Activated T-cell treated with anti-CD3 and anti-CD28 coated beads, Interleukin-2, amount 50 U/mL, for 4 hours (primary cell): ENCODE measurements around the gene ZNF23. TPM values are rescaled to one million over a fixed set of nuclear protein-coding genes. Genes with fewer than 3 reads are reported as not detected.

ENCODE experiments used
- ATAC-seq, 2 donors: fragments of 200-7000 bp; cut with Tn5 transposase; one replicate each; pipeline ENCODE4 v1.10.0; 2021
- DNase-seq: peaks from one replicate; pipeline ENCODE4 v3.0.0-alpha.2; 2020
- H3K27me3 Mint-ChIP-seq: one replicate; pipeline ENCODE4 v1.8.0; 2021; ENCODE audit warnings: low read depth, mixed read lengths
- H3K36me3 Mint-ChIP-seq: one replicate; pipeline ENCODE4 v1.8.0; 2022; ENCODE audit warnings: mixed read lengths; ENCODE audit not compliant: insufficient read depth
- H3K4me1 Mint-ChIP-seq: one replicate; pipeline ENCODE4 v1.8.0; 2021; ENCODE audit warnings: low read depth, mixed read lengths
- H3K4me3 Mint-ChIP-seq: one replicate; pipeline ENCODE4 v1.8.0; 2021; ENCODE audit warnings: mild to moderate bottlenecking, moderate library complexity, mixed read lengths
- H3K9me3 Mint-ChIP-seq: one replicate; pipeline ENCODE4 v1.8.0; 2021; ENCODE audit warnings: mixed read lengths
- total RNA-seq, 3 donors: library from RNA; stranded (reverse); gene quantifications; one replicate each; pipeline ENCODE4 v1.2.1, GENCODE V29; 2021

Gene ZNF23
- total RNA-seq, 3 donors from 2014 or later = 5.8 to 8.6 (median 8.4) TPM

- Mint-ChIP-seq H3K9me3 (no peaks in the 10 kb centered on the region), H3K27me3 (peaks cover 36% of the 10 kb centered on the region), H3K4me3 (no peak overlapping the region), H3K36me3 (no peaks in the 10 kb centered on the region), H3K4me1 (peaks cover 7% of the 10 kb centered on the region)
- ATAC-seq = no peak
- no peak for DNase-seq
Measured at GRCh38 chr16:71406724-71407123, 55.3 kb downstream of the ZNF23 start.

GRCh38 chr16:71406316-71406715 is 55.7 kb downstream of the ZNF23 start:
- H3K4me3 Mint-ChIP-seq = no peak overlapping the region
- no peaks in the 10 kb centered on the region for H3K9me3 Mint-ChIP-seq
- peaks cover 7% of the 10 kb centered on the region for H3K4me1 Mint-ChIP-seq
- DNase-seq (no peak), ATAC-seq (no peak)
- H3K36me3 Mint-ChIP-seq = no peaks in the 10 kb centered on the region
- H3K27me3 Mint-ChIP-seq = peaks cover 33% of the 10 kb centered on the region

- Mint-ChIP-seq H3K36me3 (no peaks in the 10 kb centered on the region), H3K27me3 (peaks cover 38% of the 10 kb centered on the region), H3K4me3 (no peak overlapping the region), H3K4me1 (peaks cover 7% of the 10 kb centered on the region), H3K9me3 (no peaks in the 10 kb centered on the region)
- ATAC-seq = no peak
- DNase-seq = no peak
Measured at GRCh38 chr16:71404364-71404763, 57.7 kb downstream of the ZNF23 start.

GRCh38 chr16:71402674-71403073 is 59.4 kb downstream of the ZNF23 start:
- H3K27me3 Mint-ChIP-seq = peaks cover 31% of the 10 kb centered on the region
- no peaks in the 10 kb centered on the region for H3K36me3 Mint-ChIP-seq
- H3K4me1 Mint-ChIP-seq = peaks cover 4% of the 10 kb centered on the region
- no peak overlapping the region for H3K4me3 Mint-ChIP-seq
- ATAC-seq = no peak
- DNase-seq = no peak
- H3K9me3 Mint-ChIP-seq = no peaks in the 10 kb centered on the region

GRCh38 chr16:71402007-71402406 is 60.0 kb downstream of the ZNF23 start:
- Mint-ChIP-seq H3K36me3 (no peaks in the 10 kb centered on the region), H3K9me3 (no peaks in the 10 kb centered on the region), H3K4me3 (no peak overlapping the region), H3K4me1 (peaks cover 4% of the 10 kb centered on the region), H3K27me3 (peaks cover 29% of the 10 kb centered on the region)
- DNase-seq (no peak), ATAC-seq (no peak)

GRCh38 chr16:71399801-71400563 is 62.1 kb downstream of the ZNF23 start:
- Mint-ChIP-seq H3K4me1 (no peaks in the 10 kb centered on the region), H3K4me3 (no peak overlapping the region), H3K9me3 (no peaks in the 10 kb centered on the region), H3K36me3 (no peaks in the 10 kb centered on the region), H3K27me3 (peaks cover 31% of the 10 kb centered on the region)
- DNase-seq (no peak), ATAC-seq (no peak)

Other genes with a start within 250 kb of the ZNF23 start
- not detected for gene HYDIN, start 231.5 kb downstream of the ZNF23 start, total RNA-seq
- gene CMTR2, start 172.8 kb downstream of the ZNF23 start, total RNA-seq = 10 to 100 TPM; 19.4 to 25.8 (median 24.3) TPM
- gene CALB2, start 103.5 kb downstream of the ZNF23 start, total RNA-seq = not detected
- not detected for gene TLE7, start 20.2 kb downstream of the ZNF23 start, total RNA-seq
- 1 to 10 TPM; 1.2 to 2.9 (median 2.2) TPM for gene ZNF19, start 27.1 kb upstream of the ZNF23 start, total RNA-seq
- gene CHST4, start 64.2 kb upstream of the ZNF23 start, total RNA-seq = under 1 TPM in 1 of 3 donors, not detected in 2; 0.16 TPM
- gene TAT, start 114.8 kb upstream of the ZNF23 start, total RNA-seq = under 1 TPM; 0.45 to 0.54 (median 0.48) TPM
- under 1 TPM in 2 of 3 donors, not detected in 1; 0.05 to 0.11 TPM for gene MARVELD3, start 163.9 kb upstream of the ZNF23 start, total RNA-seq